IMR-90 (cell line): ENCODE measurements around the gene ITGB2.
"Not testable (repeated sequence)": the region's sequence is repeated elsewhere in the genome, so short reads cannot be mapped to it uniquely, and the experiment has no call there.

Experiments used
- CTCF ChIP-seq: conservative IDR thresholded peaks from 2 replicates; pipeline ENCODE4 v1.5.1; 2012; ENCODE audit warnings: mild to moderate bottlenecking, low read depth, low read length, improper control_type of control experiment
- RFX5 ChIP-seq: IDR thresholded peaks from 2 replicates; pipeline ENCODE4 v1.8.0; 2012; ENCODE audit warnings: low read depth, mild to moderate bottlenecking, low read length, moderate library complexity

- TF ChIP-seq RFX5, CTCF: not testable (repeated sequence)
Measured at GRCh38 chr21:44879238-44879637, 41.5 kb downstream of the ITGB2 start.
